Kidney capillary endothelial cell (primary cell): ENCODE data around the gene VWA8.
A peak's percentile ranks its signal among the peaks of the same experiment; 100 is the strongest.
"Not testable (repeated sequence)": the region's sequence is repeated elsewhere in the genome, so short reads cannot be mapped to it uniquely, and the experiment has no call there.

Experiments
- DNase-seq: peaks from one replicate; pipeline ENCODE4 v3.0.0-alpha.2; 2018; ENCODE audit warnings: low spot score

The VWA8 gene

DNA sequence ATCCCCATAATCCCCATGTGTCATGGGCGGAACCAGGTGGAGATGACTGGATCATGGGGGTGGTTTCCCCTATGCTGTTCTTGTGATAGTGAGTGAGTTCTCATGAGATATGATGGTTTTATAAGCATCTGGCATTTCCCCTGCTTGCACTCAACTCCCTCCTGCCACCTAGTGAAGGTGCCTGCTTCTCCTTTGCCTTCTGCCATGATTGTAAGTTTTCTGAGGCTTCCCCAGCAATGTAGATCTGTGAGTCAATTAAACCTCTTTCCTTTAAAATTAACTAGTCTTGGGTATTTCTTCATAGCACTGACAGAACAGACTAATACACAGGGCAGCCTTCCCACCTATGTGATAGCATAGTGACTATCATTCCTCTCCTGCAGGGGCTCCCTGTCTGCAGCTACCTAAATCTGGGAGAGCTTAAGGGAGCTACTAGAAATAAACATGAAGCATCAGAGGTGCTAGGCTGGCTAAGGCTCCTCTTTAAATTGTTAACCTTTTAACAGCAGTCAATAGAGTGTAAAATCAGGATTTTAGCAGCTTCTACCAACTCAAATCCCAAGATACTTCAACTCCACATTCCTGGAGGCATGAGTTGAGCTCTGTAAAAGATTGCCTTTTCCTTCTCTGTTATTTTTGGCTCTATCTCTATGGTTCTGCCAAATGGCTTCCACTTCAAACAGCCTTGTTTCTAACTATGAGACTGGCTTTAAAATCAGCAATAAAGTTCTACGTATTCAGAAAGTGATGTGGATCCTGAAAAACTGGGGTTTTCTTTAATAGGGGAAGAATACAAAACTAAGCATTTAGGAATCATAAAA lies 112.3 kb downstream of the VWA8 start:
- no peak for DNase-seq

DNA sequence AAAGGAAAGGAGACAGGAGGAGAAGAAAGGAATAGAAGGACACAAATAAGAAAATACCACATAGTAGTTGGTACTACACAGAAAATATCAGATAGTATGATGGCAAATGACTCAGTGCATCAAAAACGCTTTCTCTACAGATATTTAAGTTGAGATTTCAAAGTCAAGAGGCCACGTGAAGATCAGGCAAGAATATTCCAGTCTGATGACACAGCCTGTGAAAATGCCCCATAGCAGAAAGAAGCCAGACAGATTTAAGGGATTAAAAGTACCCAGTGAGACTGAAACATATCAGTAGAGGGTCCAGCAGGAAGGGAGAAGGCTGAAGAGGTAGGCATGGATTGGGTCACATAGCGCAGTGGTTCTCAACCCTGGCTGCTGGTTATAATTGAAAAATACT lies 113.7 kb downstream of the VWA8 start:
- DNase-seq, result no peak

DNA sequence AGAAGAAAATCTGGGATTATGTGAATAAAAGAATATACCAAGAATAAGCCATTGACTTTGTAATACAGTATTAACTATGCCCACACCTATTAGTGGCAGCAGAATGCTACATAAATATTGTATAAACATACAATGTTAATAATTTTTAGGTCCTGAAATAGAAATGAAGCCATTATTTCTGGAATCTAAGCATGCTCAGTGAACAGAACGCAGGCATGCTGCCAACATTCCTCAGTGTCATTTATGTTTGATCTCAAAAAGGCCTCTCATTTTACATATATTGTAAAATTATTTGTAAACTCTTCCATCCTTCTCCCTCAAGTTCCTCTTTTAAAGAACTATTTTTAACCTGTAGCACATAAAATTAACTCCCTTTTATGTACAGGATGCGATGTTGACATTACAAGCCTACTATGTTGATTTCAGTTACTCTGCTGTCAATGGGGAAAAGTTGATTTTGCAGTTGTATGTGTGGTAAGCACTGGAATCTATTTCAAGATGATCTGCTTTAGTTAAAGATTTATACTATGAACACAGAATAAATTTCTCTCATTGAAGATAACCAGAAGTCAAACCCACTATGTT lies 118.8 kb downstream of the VWA8 start:
- no peak for DNase-seq

GRCh38 chr13:41837629-41838028 lies 123.3 kb downstream of the VWA8 start:
- DNase-seq, result peak; percentile 18

DNA sequence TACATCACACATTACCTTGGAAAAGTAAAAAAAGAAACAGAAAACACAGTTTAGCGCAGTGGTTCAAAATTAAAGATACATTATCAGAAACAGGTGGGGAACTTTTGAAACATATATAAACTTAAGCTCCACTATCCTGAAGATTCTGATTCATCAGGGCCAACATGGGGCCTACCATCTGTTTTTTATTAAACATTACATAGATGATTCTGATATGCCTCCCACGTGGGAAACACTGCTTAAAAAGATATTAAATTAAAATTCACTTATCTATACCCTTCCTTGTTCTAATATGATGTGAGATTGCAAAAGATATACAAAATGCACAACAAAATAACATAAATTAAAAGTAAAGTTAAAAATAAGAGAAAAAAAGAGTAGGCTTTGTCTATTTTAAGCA lies 125.0 kb downstream of the VWA8 start:
- no peak for DNase-seq

GRCh38 chr13:41834697-41835096 lies 126.2 kb downstream of the VWA8 start:
- not testable (repeated sequence) for DNase-seq

DNA sequence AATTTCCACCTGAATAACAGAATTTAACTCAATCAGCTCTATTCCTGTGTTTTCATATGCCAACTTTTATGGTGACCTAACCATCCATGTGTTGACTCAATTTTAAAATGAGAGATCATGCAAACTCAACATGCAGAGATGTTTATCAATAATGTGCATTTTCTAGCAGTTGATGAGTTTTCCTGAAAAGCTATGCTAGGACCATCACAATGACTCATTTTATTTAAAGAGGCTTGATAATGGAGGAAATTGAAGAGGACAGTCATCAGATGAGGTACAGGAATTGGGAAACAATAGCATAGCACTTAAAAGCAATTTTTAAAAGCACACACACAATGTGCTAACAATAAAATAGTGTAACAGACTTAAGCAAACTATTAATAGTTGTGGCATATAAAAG lies 127.1 kb downstream of the VWA8 start:
- DNase-seq, result peak; percentile 48

GRCh38 chr13:41833201-41833600 lies 127.7 kb downstream of the VWA8 start:
- DNase-seq, result no peak

GRCh38 chr13:41827507-41828213 lies 133.2 kb downstream of the VWA8 start:
- DNase-seq, result peak; percentile 33

GRCh38 chr13:41825691-41826090 lies 135.2 kb downstream of the VWA8 start:
- no peak for DNase-seq

- no peak for DNase-seq
Observed at GRCh38 chr13:41823476-41823875, 137.4 kb downstream of the VWA8 start.

- DNase-seq, result no peak
Observed at GRCh38 chr13:41822560-41822959, 138.3 kb downstream of the VWA8 start.

DNA sequence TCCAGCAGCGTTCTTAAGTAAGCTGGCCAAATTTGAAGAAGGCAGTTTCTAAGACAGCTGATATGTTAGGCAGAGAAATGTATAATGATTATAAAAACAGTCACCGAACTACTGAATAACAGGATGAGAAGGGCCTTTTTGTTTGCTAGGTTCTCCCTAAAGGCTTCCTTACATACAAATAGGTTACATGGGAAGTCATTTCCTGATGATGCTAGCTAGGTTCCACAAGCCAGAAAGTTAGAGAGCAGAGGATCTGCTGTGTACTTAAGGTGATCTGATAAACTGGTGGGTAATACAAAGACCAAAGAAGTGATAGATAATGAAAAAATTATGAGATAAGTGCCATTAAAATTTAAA lies 139.7 kb downstream of the VWA8 start:
- peak; percentile 30 for DNase-seq

DNA sequence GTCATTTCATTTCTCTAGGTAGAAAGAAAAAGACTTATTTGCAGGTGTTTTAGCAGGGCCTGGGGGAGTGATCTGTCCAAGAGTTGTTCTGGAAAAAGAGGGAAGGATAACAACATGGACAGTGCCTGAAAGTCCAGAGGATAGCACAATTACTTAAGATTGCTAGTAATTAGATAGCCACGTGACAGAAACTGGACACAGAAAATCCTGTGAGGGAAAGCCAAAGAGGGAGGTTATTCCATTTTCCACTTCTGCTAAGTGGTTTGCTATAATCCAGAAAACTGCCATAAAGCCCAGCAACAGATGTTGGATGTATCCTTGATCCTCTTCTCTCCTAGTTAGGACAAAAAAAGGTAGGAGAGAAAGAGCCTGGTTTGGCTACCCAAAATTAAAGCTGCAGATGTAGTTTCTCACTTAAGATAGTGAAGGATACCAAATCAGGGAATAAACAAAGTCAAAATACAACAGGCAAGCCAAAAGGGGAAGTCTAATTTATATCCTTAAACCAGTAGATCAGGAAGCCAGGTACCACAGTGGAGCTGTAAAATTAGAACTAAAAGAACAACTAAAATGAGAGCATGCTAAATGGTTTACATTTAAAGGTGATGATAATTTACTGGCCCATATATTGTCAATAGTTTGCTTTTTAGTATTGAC lies 140.2 kb downstream of the VWA8 start:
- no peak for DNase-seq

GRCh38 chr13:41816057-41816456 lies 144.9 kb downstream of the VWA8 start:
- DNase-seq, result no peak

GRCh38 chr13:41813426-41813825 lies 147.5 kb downstream of the VWA8 start:
- DNase-seq, result no peak

DNA sequence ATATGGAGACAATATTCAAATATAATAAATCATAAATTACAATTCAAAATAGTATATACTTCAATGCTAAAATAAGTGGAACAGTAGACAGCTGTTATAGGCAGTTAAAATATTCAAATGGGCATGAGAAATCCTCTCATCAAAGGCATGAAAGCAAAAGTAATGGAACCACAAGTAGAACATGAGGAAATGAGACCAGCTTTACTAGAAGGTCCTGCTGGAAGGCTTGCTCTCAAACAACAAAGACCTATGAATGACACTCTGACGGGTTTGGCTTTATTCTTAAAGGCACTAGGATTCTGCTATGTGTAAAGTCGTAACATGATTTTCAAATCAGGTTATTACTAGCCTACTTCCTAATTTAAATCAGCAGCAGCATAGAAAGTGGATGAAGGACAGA lies 148.1 kb downstream of the VWA8 start:
- DNase-seq, result no peak

GRCh38 chr13:41812237-41812636 lies 148.7 kb downstream of the VWA8 start:
- DNase-seq, result no peak

- no peak for DNase-seq
Observed at GRCh38 chr13:41811588-41812021, 149.3 kb downstream of the VWA8 start.

GRCh38 chr13:41809962-41810361 lies 150.9 kb downstream of the VWA8 start:
- no peak for DNase-seq

DNA sequence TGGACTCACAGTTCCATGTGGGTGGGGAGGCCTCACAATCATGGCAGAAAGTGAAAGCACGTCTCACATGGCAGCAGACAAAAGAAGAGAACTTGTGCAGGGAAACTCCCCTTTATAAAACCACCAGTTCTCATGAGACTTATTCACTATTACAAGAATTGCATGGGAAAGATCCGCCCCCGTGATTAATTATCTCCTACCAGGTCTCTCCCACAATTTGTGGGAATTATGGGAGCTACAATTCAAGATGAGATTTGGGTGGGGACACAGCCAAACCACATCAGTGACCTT lies 157.5 kb downstream of the VWA8 start:
- not testable (repeated sequence) for DNase-seq

DNA sequence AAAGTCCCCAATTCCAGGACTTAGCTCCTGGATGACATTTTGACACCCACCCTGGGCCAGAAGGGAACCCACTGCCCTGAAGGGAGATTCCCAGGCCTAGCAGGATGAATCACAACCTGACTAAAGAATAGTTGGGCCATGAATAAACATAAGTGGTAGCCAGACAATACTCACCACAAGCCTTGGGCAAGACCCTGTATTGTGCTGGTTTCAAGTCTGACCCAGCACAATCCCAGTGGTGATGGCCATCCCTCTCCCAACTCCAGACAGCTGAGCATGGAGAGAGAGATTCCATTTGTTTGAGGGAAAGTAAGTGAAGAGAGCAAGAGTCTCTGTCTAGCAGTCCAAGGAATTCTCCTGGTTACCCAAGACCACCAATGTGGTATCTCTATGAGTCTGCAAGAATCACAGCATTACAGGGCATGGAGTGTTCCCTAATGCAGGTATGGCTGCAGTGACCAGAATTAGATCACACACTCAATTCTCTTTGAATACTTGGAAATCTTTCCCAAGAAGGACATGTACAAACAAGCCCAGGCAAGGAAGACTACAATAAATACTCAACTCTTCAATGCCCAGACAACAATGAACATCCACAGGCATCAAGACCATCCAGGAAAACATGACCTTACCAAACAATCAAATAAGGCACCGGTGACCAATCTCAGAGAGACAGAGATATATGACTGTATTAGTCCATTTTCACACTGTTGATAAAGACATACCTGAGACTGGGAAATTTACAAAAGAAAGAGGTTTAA lies 158.0 kb downstream of the VWA8 start:
- no peak for DNase-seq
